ENCODE data around the gene ZBTB42.
A peak's percentile ranks its signal among the peaks of the same experiment; 100 is the strongest.
"Not testable (repeated sequence)": the region's sequence is repeated elsewhere in the genome, so short reads cannot be mapped to it uniquely, and the experiment has no call there.

ZBTB42 gene

GRCh38 chr14:104813286-104813685 lies 12.4 kb downstream of the ZBTB42 start:
- no peak for DNase-seq

GRCh38 chr14:104814701-104815100 lies 13.8 kb downstream of the ZBTB42 start:
- not testable (repeated sequence) for DNase-seq

GRCh38 chr14:104816616-104816884 lies 15.6 kb downstream of the ZBTB42 start:
- DNase-seq: no peak

- no peak for DNase-seq
Observed at GRCh38 chr14:104817930-104818713, 17.2 kb downstream of the ZBTB42 start.

GRCh38 chr14:104818714-104819161 lies 17.8 kb downstream of the ZBTB42 start:
- DNase-seq: no peak

- DNase-seq: no peak
Observed at GRCh38 chr14:104819361-104819781, 18.5 kb downstream of the ZBTB42 start.

- no peak for DNase-seq
Observed at GRCh38 chr14:104820669-104821228, 19.8 kb downstream of the ZBTB42 start.

GRCh38 chr14:104821229-104821945 lies 20.5 kb downstream of the ZBTB42 start:
- DNase-seq: no peak

- DNase-seq: no peak
Observed at GRCh38 chr14:104821971-104822608, 21.2 kb downstream of the ZBTB42 start.

- DNase-seq: no peak
Observed at GRCh38 chr14:104822821-104823615, 22.1 kb downstream of the ZBTB42 start.

GRCh38 chr14:104824353-104824997 lies 23.6 kb downstream of the ZBTB42 start:
- no peak for DNase-seq

- peak; percentile 92 for DNase-seq
Observed at GRCh38 chr14:104826189-104826860, 25.4 kb downstream of the ZBTB42 start.

- no peak for DNase-seq
Observed at GRCh38 chr14:104826861-104827176, 25.9 kb downstream of the ZBTB42 start.

- peak; percentile 38 for DNase-seq
Observed at GRCh38 chr14:104827177-104828055, 26.5 kb downstream of the ZBTB42 start.

GRCh38 chr14:104830781-104831180 lies 29.9 kb downstream of the ZBTB42 start:
- no peak for DNase-seq

GRCh38 chr14:104836171-104836935 lies 35.5 kb downstream of the ZBTB42 start:
- DNase-seq: not testable (repeated sequence)

GRCh38 chr14:104841730-104842129 lies 40.8 kb downstream of the ZBTB42 start:
- no peak for DNase-seq

GRCh38 chr14:104843006-104843405 lies 42.1 kb downstream of the ZBTB42 start:
- DNase-seq: no peak

GRCh38 chr14:104843442-104844305 lies 42.8 kb downstream of the ZBTB42 start:
- DNase-seq: no peak
